SU-DHL-6 (cell line): ENCODE results near the gene SMIM21.

ENCODE experiments used
- H2AFZ ChIP-seq: fragments of 200-600 bp; sonication (generic); 2 replicates; pipeline ENCODE4 v1.6.1; 2014; ENCODE audit warnings: low read depth, mild to moderate bottlenecking, moderate library complexity, mixed read lengths, antibody characterized with exemption, low read length; ENCODE audit not compliant: severe bottlenecking
- H3F3A ChIP-seq: fragments of 200-600 bp; shearing (Covaris generic); 2 replicates; pipeline ENCODE4 v1.6.0; 2016; ENCODE audit warnings: antibody characterized with exemption, mild to moderate bottlenecking; ENCODE audit not compliant: insufficient read depth
- H3K27ac ChIP-seq: fragments of 200-600 bp; sonication (generic); 2 replicates; pipeline ENCODE4 v1.5.1; 2016; ENCODE audit warnings: low read depth, mild to moderate bottlenecking, low read length, moderate library complexity, mixed read lengths
- H3K27me3 ChIP-seq: fragments of 200-600 bp; sonication (generic), shearing (Covaris generic); 2 replicates; pipeline ENCODE4 v1.6.0; 2014; ENCODE audit warnings: mild to moderate bottlenecking, low read length
- H3K36me3 ChIP-seq: fragments of 200-600 bp; sonication (generic); 2 replicates; pipeline ENCODE4 v1.6.1; 2014; ENCODE audit warnings: mild to moderate bottlenecking, low read length, mixed read lengths
- H3K4me2 ChIP-seq: fragments of 300-600, 200-600 bp; shearing (Covaris generic), sonication (generic); 2 replicates; pipeline ENCODE4 v1.6.0; 2014; ENCODE audit warnings: low read length, low read depth, mild to moderate bottlenecking; ENCODE audit not compliant: poor library complexity, severe bottlenecking
- H3K4me3 ChIP-seq: fragments of 200-600 bp; sonication (generic); 2 replicates; pipeline ENCODE4 v1.5.1; 2014; ENCODE audit warnings: antibody characterized with exemption, low read length, mild to moderate bottlenecking, mixed read lengths; ENCODE audit not compliant: insufficient read depth, poor library complexity, severe bottlenecking
- H3K79me2 ChIP-seq: fragments of 200-600 bp; sonication (generic); 2 replicates; pipeline ENCODE4 v1.6.1; 2014; ENCODE audit warnings: mild to moderate bottlenecking, low read length, moderate library complexity; ENCODE audit not compliant: insufficient read depth
- H3K9ac ChIP-seq: fragments of 200-600 bp; sonication (generic); 2 replicates; pipeline ENCODE4 v1.7.0; 2014; ENCODE audit warnings: mild to moderate bottlenecking, low read length
- H3K9me2 ChIP-seq: fragments of 200-600 bp; sonication (generic); replicated peaks from 2 replicates; pipeline ENCODE4 v1.6.1; 2014; ENCODE audit warnings: low read length; ENCODE audit not compliant: insufficient read depth
- H3K9me3 ChIP-seq: fragments of 200-600 bp; sonication (generic); 2 replicates; pipeline ENCODE4 v1.6.1; 2014; ENCODE audit warnings: low read length, mixed read lengths; ENCODE audit not compliant: insufficient read depth
- H4K20me1 ChIP-seq: fragments of 200-600 bp; sonication (generic); 2 replicates; pipeline ENCODE4 v1.6.1; 2014; ENCODE audit warnings: low read depth, mild to moderate bottlenecking, antibody characterized with exemption, low read length, moderate library complexity, mixed read lengths
- EZH2phosphoT487 ChIP-seq: fragments of 200-600 bp; sonication (generic), shearing (Covaris generic); conservative IDR thresholded peaks from 2 replicates; pipeline ENCODE4 v1.6.1; 2018; ENCODE audit warnings: mild to moderate bottlenecking, antibody characterized with exemption, low read length, moderate library complexity, mixed read lengths
- TF ChIP-seq, protein P1 (sequence below): fragments of 200-600 bp; sonication (generic); IDR thresholded peaks from one replicate; pipeline ENCODE4 v1.5.1; 2017; ENCODE audit warnings: antibody characterized with exemption, mild to moderate bottlenecking, low read length, moderate library complexity; ENCODE audit not compliant: insufficient read depth, poor library complexity, severe bottlenecking

Gene SMIM21

DNA sequence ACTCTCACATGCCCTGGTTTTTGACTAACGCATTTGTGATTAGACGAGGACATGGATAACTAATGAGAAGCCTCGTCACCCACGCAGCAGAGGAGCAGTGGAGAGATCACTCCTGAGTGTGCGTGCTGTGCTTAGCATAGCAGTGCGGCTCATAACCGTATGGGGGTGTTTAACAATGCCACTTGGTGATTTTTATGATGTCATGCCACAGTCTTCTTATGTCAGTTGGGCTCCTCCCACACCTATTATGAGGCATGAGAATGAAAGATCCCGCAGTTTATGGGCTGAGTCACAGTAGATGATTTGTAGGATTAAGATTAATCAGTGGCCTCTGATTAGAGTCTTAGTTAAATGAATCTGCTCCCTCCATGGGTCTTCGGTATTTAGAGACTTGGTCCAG lies 2.5 kb upstream of the SMIM21 start:
- Histone ChIP-seq H3K27ac (no peak overlapping the region), H3K9me2 (no peaks in the 10 kb centered on the region), H3K36me3 (no peaks in the 10 kb centered on the region), H3K9me3 (no peaks in the 10 kb centered on the region), H3K4me3 (no peak overlapping the region), H3K9ac (no peak overlapping the region), H3K27me3 (no peaks in the 10 kb centered on the region), H3F3A (no peaks in the 10 kb centered on the region), H4K20me1 (no peaks in the 10 kb centered on the region), H3K79me2 (no peaks in the 10 kb centered on the region), H2AFZ (no peak overlapping the region), H3K4me2 (no peak overlapping the region)
- TF ChIP-seq, protein P1, sequence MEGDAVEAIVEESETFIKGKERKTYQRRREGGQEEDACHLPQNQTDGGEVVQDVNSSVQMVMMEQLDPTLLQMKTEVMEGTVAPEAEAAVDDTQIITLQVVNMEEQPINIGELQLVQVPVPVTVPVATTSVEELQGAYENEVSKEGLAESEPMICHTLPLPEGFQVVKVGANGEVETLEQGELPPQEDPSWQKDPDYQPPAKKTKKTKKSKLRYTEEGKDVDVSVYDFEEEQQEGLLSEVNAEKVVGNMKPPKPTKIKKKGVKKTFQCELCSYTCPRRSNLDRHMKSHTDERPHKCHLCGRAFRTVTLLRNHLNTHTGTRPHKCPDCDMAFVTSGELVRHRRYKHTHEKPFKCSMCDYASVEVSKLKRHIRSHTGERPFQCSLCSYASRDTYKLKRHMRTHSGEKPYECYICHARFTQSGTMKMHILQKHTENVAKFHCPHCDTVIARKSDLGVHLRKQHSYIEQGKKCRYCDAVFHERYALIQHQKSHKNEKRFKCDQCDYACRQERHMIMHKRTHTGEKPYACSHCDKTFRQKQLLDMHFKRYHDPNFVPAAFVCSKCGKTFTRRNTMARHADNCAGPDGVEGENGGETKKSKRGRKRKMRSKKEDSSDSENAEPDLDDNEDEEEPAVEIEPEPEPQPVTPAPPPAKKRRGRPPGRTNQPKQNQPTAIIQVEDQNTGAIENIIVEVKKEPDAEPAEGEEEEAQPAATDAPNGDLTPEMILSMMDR, result no peak
- TF ChIP-seq EZH2phosphoT487, result no peak

DNA sequence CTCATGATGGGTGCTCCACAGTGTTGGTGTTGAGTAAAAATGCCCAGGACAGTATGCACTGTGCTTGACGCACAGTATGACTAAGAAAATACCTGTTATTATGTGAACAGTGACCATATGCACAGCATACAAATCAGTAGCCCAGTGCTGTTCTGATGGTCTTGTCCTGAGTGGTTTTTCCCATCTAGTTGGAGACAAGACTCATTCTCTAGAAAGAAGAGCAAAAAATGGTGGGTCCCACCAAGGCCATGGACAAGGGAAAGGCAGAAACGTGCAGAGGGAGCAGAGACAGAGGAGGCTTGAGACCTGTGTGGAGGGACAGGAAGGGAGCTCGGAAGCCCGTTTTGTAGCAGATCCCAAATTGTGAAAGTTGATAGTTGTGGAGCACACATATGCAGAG lies 987 bp upstream of the SMIM21 start:
- TF ChIP-seq, protein P1, result no peak
- TF ChIP-seq EZH2phosphoT487, result no peak
- H2AFZ ChIP-seq, result no peak overlapping the region
- H3K36me3 ChIP-seq, result no peaks in the 10 kb centered on the region
- no peak overlapping the region for H3K4me2 ChIP-seq
- H3F3A ChIP-seq, result no peaks in the 10 kb centered on the region
- no peak overlapping the region for H3K27ac ChIP-seq
- no peaks in the 10 kb centered on the region for H4K20me1 ChIP-seq
- no peaks in the 10 kb centered on the region for H3K9me3 ChIP-seq
- H3K27me3 ChIP-seq, result no peaks in the 10 kb centered on the region
- no peaks in the 10 kb centered on the region for H3K79me2 ChIP-seq
- no peak overlapping the region for H3K4me3 ChIP-seq
- H3K9me2 ChIP-seq, result no peaks in the 10 kb centered on the region
- no peak overlapping the region for H3K9ac ChIP-seq

DNA sequence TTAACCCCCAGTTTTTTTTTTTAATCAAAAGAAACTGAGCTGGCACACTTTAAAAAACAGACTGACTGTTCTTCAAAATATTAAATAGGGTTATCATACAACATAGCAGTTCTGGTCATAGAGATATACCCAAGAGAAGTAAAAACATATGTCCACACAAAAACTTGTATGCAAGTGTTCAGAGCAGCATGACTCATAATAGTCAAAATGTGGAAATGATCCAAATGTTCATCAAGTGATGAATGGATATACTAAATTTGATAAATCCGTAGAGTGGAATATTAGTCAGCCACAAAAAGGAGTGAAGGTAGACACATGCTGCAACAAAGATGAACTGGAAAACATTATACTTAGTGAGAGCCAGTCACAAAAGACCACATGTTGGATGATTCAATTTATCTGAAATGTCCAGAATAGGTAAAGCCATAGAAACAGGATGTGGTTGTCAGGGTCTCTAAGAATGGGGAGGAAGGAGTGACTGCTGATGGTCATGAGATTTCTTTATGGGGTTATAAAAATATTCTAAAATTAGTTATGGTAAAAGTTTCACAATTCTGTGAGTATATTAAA lies 5.1 kb downstream of the SMIM21 start:
- no peaks in the 10 kb centered on the region for H3K9me3 ChIP-seq
- H3K4me2 ChIP-seq, result no peak overlapping the region
- no peaks in the 10 kb centered on the region for H3K9me2 ChIP-seq
- no peaks in the 10 kb centered on the region for H3K36me3 ChIP-seq
- no peaks in the 10 kb centered on the region for H3K79me2 ChIP-seq
- H3K27me3 ChIP-seq, result no peaks in the 10 kb centered on the region
- no peaks in the 10 kb centered on the region for H3F3A ChIP-seq
- H3K4me3 ChIP-seq, result no peak overlapping the region
- no peak overlapping the region for H3K9ac ChIP-seq
- TF ChIP-seq, protein P1, result no peak
- no peak for TF ChIP-seq EZH2phosphoT487
- no peak overlapping the region for H3K27ac ChIP-seq
- no peaks in the 10 kb centered on the region for H4K20me1 ChIP-seq
- H2AFZ ChIP-seq, result no peak overlapping the region

DNA sequence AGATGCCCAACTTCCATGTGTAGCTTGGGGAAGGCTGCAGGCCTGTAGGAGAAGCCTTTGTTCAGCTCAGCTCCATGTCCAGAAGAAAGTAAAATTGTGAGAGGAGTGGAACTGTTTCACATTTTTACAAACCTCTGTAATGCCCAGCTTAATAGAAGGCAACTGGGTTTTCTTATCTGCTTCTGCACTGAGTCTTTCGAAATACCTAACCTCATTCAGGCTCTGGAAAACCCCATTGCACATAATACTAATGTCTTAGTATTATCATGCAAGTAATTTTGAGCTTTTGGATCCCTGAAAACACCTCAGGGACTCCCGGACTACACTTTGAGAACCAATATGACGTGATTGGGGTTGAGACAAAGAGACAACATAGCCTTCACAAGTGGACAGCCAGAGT lies 5.8 kb downstream of the SMIM21 start:
- Histone ChIP-seq H4K20me1 (no peaks in the 10 kb centered on the region), H3K9me2 (no peaks in the 10 kb centered on the region), H3K4me3 (no peak overlapping the region), H3K27ac (no peak overlapping the region), H3F3A (no peaks in the 10 kb centered on the region), H3K79me2 (no peaks in the 10 kb centered on the region), H3K9ac (no peak overlapping the region), H3K36me3 (no peaks in the 10 kb centered on the region), H3K4me2 (no peak overlapping the region), H2AFZ (no peak overlapping the region), H3K9me3 (no peaks in the 10 kb centered on the region), H3K27me3 (no peaks in the 10 kb centered on the region)
- TF ChIP-seq, protein P1, result no peak
- TF ChIP-seq EZH2phosphoT487, result no peak
